HCT116 (cell line): ENCODE data around the gene SERPINI1. TPM values are rescaled to one million over a fixed set of nuclear protein-coding genes. Genes with fewer than 3 reads are reported as not detected.

Experiments used
- ATAC-seq: fragments of 200-7000 bp; cut with Tn5 transposase; 2 replicates; pipeline ENCODE4 v1.9.1; 2020; ENCODE audit warnings: mild to moderate bottlenecking, moderate library complexity
- BruUV-seq: library from RNA; stranded (reverse); fragments of 400-500 nt; replicated peaks from 2 replicates; lab custom pipeline; 2021; lab: Mats Ljungman, UMichigan
- CTCF ChIA-PET: fragments of 300-600 bp; sonication (Branson Sonifier 250); formaldehyde crosslinking; loops from one replicate; lab custom pipeline; 2021; ENCODE audit warnings: antibody characterized with exemption; lab: Charles Lee
- POLR2A ChIA-PET: fragments of 300-600, 350-600 bp; sonication (Branson Sonifier 250); formaldehyde crosslinking; loops from one replicate; lab custom pipeline; 2021; ENCODE audit warnings: antibody characterized with exemption; lab: Charles Lee
- RAD21 ChIA-PET, 2 experiments: fragments of 300-600 bp; sonication (Branson Sonifier 250); formaldehyde crosslinking; loops; one replicate each; lab custom pipeline; 2023; ENCODE audit warnings: low total read pairs in 2 of 2; ENCODE audit not compliant: uncharacterized antibody in 2 of 2, unreplicated experiment in 2 of 2, low non-redundant PET in 1 of 2; lab: Charles Lee
- DNase-seq: peaks from one replicate; pipeline ENCODE4 v3.0.0-alpha.2; 2010; ENCODE audit warnings: low read depth, low spot score
- H2AFZ ChIP-seq: fragments of 200-600 bp; shearing (Covaris generic), sonication (generic); 2 replicates; pipeline ENCODE4 v1.6.1; 2017; ENCODE audit warnings: low read depth, mixed run types, mixed read lengths, antibody characterized with exemption, low read length; ENCODE audit not compliant: poor library complexity, severe bottlenecking
- H3K27ac ChIP-seq: 2 replicates; pipeline ENCODE4 v1.5.1; 2012; ENCODE audit warnings: low read depth, low read length
- H3K27me3 ChIP-seq: fragments of 200-600 bp; sonication (generic); 2 replicates; pipeline ENCODE4 v1.6.1; 2016; ENCODE audit warnings: mixed run types, low read length, mixed read lengths; ENCODE audit not compliant: insufficient read depth
- H3K36me3 ChIP-seq, 2 experiments: fragments of 200-500 bp in 1 of 2; fragments of 200-600 bp in 1 of 2; sonication (Bioruptor generic) in 1 of 2; sonication (generic) in 1 of 2; 2 replicates each; pipeline versions ENCODE4 v1.5.1 to v1.6.1; 2014 to 2016; ENCODE audit warnings: low read length in 2 of 2, inconsistent platforms in 1 of 2, mixed read lengths in 1 of 2, mixed run types in 1 of 2; ENCODE audit not compliant: insufficient read depth in 2 of 2, control insufficient read depth in 1 of 2
- H3K4me1 ChIP-seq, 2 experiments: fragments of 200-600 bp in 1 of 2; sonication (generic) in 1 of 2; 2 replicates each; pipeline versions ENCODE4 v1.5.1 to v1.6.1; 2012 to 2017; ENCODE audit warnings: low read length in 2 of 2, inconsistent platforms in 1 of 2, mild to moderate bottlenecking in 1 of 2, mixed read lengths in 1 of 2, mixed run types in 1 of 2, moderate library complexity in 1 of 2; ENCODE audit not compliant: insufficient read depth in 2 of 2, control insufficient read depth in 1 of 2
- H3K4me2 ChIP-seq: fragments of 200-600 bp; sonication (generic); 2 replicates; pipeline ENCODE4 v1.6.1; 2017; ENCODE audit warnings: mixed run types, low read length, mixed read lengths
- H3K4me3 ChIP-seq, 2 experiments: fragments of 200-600 bp in 1 of 2; sonication (generic) in 1 of 2; replicated peaks in 1 of 2; 2 replicates each; pipeline ENCODE4 v1.5.1; 2011 to 2016; ENCODE audit warnings: low read length in 2 of 2, control low read depth in 1 of 2, low read depth in 1 of 2, mild to moderate bottlenecking in 1 of 2, mixed read lengths in 1 of 2, mixed run types in 1 of 2
- H3K79me2 ChIP-seq: fragments of 200-600 bp; sonication (generic); 2 replicates; pipeline ENCODE4 v1.6.1; 2017; ENCODE audit warnings: mild to moderate bottlenecking, mixed run types, low read length, moderate library complexity, mixed read lengths; ENCODE audit not compliant: insufficient read depth
- H3K9ac ChIP-seq: fragments of 200-600 bp; sonication (generic); 2 replicates; pipeline ENCODE4 v1.6.1; 2016; ENCODE audit warnings: low read length, mixed read lengths
- H3K9me2 ChIP-seq: fragments of 200-600 bp; sonication (generic), shearing (Covaris generic); 2 replicates; pipeline ENCODE4 v1.6.1; 2017; ENCODE audit warnings: mixed run types, mild to moderate bottlenecking, moderate library complexity; ENCODE audit not compliant: insufficient read depth
- H3K9me3 ChIP-seq, 2 experiments: fragments of 200-500 bp in 1 of 2; fragments of 200-600 bp in 1 of 2; sonication (Bioruptor generic) in 1 of 2; sonication (generic) in 1 of 2; 2 replicates each; pipeline ENCODE4 v1.6.1; 2014 to 2017; ENCODE audit warnings: low read length in 2 of 2, mixed read lengths in 2 of 2, inconsistent platforms in 1 of 2, low read depth in 1 of 2, mild to moderate bottlenecking in 1 of 2, mixed run types in 1 of 2, moderate library complexity in 1 of 2; ENCODE audit not compliant: control insufficient read depth in 1 of 2, insufficient read depth in 1 of 2
- H4K20me1 ChIP-seq: fragments of 200-600 bp; sonication (generic), shearing (Covaris generic); 2 replicates; pipeline ENCODE4 v1.6.1; 2017; ENCODE audit warnings: mixed run types, mild to moderate bottlenecking, moderate library complexity; ENCODE audit not compliant: insufficient read depth
- CBX3 ChIP-seq: IDR thresholded peaks from 2 replicates; pipeline ENCODE4 v1.6.1; 2012; ENCODE audit warnings: low read depth
- CEBPB ChIP-seq: IDR thresholded peaks from 2 replicates; pipeline ENCODE4 v1.6.1; 2012; ENCODE audit warnings: low read depth
- EGR1 ChIP-seq: IDR thresholded peaks from 2 replicates; pipeline ENCODE4 v1.6.1; 2012; ENCODE audit warnings: low read depth
- EZH2phosphoT487 ChIP-seq: fragments of 200-600 bp; IDR thresholded peaks from 2 replicates; pipeline ENCODE4 v1.6.1; 2018; ENCODE audit warnings: antibody characterized with exemption, borderline replicate concordance
- FOSL1 ChIP-seq: IDR thresholded peaks from 2 replicates; pipeline ENCODE4 v1.6.1; 2012; ENCODE audit warnings: low read depth
- JUND ChIP-seq: IDR thresholded peaks from 2 replicates; pipeline ENCODE4 v1.6.1; 2012
- POLR2AphosphoS5 ChIP-seq: IDR thresholded peaks from 2 replicates; pipeline ENCODE4 v1.6.1; 2011; ENCODE audit warnings: mild to moderate bottlenecking, low read depth, low read length, moderate library complexity
- RAD21 ChIP-seq: IDR thresholded peaks from 2 replicates; pipeline ENCODE4 v1.6.1; 2012; ENCODE audit warnings: low read depth, mild to moderate bottlenecking
- SRF ChIP-seq: IDR thresholded peaks from 2 replicates; pipeline ENCODE4 v1.6.1; 2012; ENCODE audit warnings: low read depth
- YY1 ChIP-seq: IDR thresholded peaks from 2 replicates; pipeline ENCODE4 v1.6.1; 2011; ENCODE audit warnings: low read length, low read depth, moderate library complexity, mild to moderate bottlenecking; ENCODE audit not compliant: insufficient replicate concordance; ENCODE audit errors: extremely low read depth
- ZFX ChIP-seq: fragments of 450-650 bp; IDR thresholded peaks from 2 replicates; pipeline ENCODE4 v1.6.1; 2017
- intact Hi-C: fragments of 100-400 bp; cut with micrococcal nuclease; formaldehyde crosslinking; loops from 2 replicates; pipeline ENCODE4 v1.10.0; 2022
- total RNA-seq: library from RNA; stranded (reverse); gene quantifications from one replicate; pipeline ENCODE4 v1.2.1, GENCODE V29; 2021; ENCODE audit not compliant: unreplicated experiment
- TF ChIP-seq, protein P1 (sequence below), 3 experiments: fragments of 200-600 bp in 1 of 3; sonication (generic) in 1 of 3; IDR thresholded peaks in 2 of 3; conservative IDR thresholded peaks in 1 of 3; 2 replicates each; pipeline ENCODE4 v1.5.1; 2012 to 2017; ENCODE audit warnings: low read depth in 2 of 3, low read length in 2 of 3, antibody characterized with exemption in 1 of 3, borderline replicate concordance in 1 of 3, control low read depth in 1 of 3, mild to moderate bottlenecking in 1 of 3, mixed read lengths in 1 of 3, mixed run types in 1 of 3, moderate library complexity in 1 of 3; ENCODE audit not compliant: insufficient read depth in 1 of 3
- TF ChIP-seq, protein P2 (sequence below): IDR thresholded peaks from 2 replicates; pipeline ENCODE4 v1.6.1; 2012

SERPINI1 gene
- total RNA-seq, 1 experiment from 2014 or later: 6.5 TPM

DNA sequence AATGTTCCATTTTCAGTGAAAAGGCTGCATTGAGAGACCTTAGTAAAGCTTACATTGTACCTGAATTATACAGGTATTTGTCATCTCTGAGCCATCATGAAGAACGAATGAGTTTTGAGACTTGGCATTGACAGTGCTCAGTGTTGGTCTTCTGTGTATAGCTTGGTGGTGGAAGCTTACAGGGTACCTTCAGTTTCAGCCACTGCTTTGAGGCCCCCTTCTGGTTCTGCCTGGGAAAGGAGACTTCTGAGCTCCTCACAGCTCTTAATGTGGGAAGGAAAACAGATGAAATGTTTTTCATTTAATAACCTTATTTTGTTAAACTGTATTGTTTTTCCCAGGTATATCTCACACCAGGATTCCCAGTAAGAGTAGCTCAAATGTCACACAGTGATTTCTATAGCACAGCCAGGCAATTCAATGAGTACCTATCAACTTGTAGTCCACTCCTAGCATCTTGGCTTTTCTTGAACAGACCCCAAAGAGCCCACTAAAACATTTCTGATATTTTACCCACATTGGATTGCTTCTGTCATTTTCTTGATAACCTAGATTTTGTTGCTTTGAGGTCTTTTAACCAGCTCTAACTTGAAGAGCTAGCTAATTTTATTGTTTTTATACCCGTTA is 5.6 kb downstream of the SERPINI1 start:
- no TSS peak for BruUV-seq
- no peak overlapping the region for H3K9ac ChIP-seq
- H3K79me2 ChIP-seq: no peaks in the 10 kb centered on the region
- CTCF ChIA-PET: interaction anchor here (0.9 to 1.1 kb wide), 8 partner anchors 12 to 361 kb away, joined by 3 to 7 read pairs (median 4); partner anchors contain the start of gene ZBBX
- DNase-seq: peak; percentile 38
- intact Hi-C loops: no loop called here
- RAD21 ChIA-PET: interaction anchor here in 1 of 2 experiments (0.8 kb wide), 1 partner anchor 361 kb away, joined by 3 read pairs; the partner anchor contains the start of gene ZBBX
- no peaks in the 10 kb centered on the region for H3K36me3 ChIP-seq
- no peaks in the 10 kb centered on the region for H3K27me3 ChIP-seq
- POLR2A ChIA-PET: no interaction called here
- H3K4me3 ChIP-seq: no peak overlapping the region
- no peaks in the 10 kb centered on the region for H3K9me2 ChIP-seq
- peak; percentile 99 for ATAC-seq
- H3K4me2 ChIP-seq: no peak overlapping the region
- H4K20me1 ChIP-seq: no peaks in the 10 kb centered on the region
- H3K4me1 ChIP-seq: peaks cover 0 to 7% of the 10 kb centered on the region in 2 experiments; a peak in 2 of 4 replicates
- no peaks in the 10 kb centered on the region for H3K9me3 ChIP-seq
- no peak overlapping the region for H2AFZ ChIP-seq
- TF ChIP-seq, protein P1, sequence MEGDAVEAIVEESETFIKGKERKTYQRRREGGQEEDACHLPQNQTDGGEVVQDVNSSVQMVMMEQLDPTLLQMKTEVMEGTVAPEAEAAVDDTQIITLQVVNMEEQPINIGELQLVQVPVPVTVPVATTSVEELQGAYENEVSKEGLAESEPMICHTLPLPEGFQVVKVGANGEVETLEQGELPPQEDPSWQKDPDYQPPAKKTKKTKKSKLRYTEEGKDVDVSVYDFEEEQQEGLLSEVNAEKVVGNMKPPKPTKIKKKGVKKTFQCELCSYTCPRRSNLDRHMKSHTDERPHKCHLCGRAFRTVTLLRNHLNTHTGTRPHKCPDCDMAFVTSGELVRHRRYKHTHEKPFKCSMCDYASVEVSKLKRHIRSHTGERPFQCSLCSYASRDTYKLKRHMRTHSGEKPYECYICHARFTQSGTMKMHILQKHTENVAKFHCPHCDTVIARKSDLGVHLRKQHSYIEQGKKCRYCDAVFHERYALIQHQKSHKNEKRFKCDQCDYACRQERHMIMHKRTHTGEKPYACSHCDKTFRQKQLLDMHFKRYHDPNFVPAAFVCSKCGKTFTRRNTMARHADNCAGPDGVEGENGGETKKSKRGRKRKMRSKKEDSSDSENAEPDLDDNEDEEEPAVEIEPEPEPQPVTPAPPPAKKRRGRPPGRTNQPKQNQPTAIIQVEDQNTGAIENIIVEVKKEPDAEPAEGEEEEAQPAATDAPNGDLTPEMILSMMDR (IDR thresholded peaks at IDR 0.05 in 2 of 3, conservative IDR thresholded peaks at IDR 0.05 in 1 of 3; ENCODE audit: borderline replicate concordance in 1 of 3, insufficient read depth in 1 of 3, low read depth in 2 of 3, low read length in 2 of 3): peak; percentile 39 to 61 (median 45); a peak in 5 of 6 replicates
- peak; percentile 58 for TF ChIP-seq RAD21
- peak; percentile 13 for TF ChIP-seq YY1
- TF ChIP-seq CBX3: peak; percentile 40; the same call in 1 of the 2 replicates
- no peak for TF ChIP-seq POLR2AphosphoS5
- H3K27ac ChIP-seq: no peak overlapping the region

- CTCF ChIA-PET: no interaction called here
- Histone ChIP-seq H3K9ac (no peak overlapping the region), H3K27ac (no peak overlapping the region), H3K36me3 (no peaks in the 10 kb centered on the region), H3K9me2 (no peaks in the 10 kb centered on the region), H3K79me2 (no peaks in the 10 kb centered on the region), H4K20me1 (no peaks in the 10 kb centered on the region), H3K4me3 (no peak overlapping the region), H3K4me1 (no peaks in the 10 kb centered on the region), H2AFZ (no peak overlapping the region), H3K4me2 (no peak overlapping the region), H3K27me3 (no peaks in the 10 kb centered on the region), H3K9me3 (no peaks in the 10 kb centered on the region)
- intact Hi-C loops: no loop called here
- POLR2A ChIA-PET: no interaction called here
- ATAC-seq: no peak
- no peak for DNase-seq
- RAD21 ChIA-PET: no interaction called here
- BruUV-seq: no TSS peak
- no peak for TF ChIP-seq CBX3
- TF ChIP-seq ZFX: no peak
- TF ChIP-seq POLR2AphosphoS5: no peak
- no peak for TF ChIP-seq JUND
- no peak for TF ChIP-seq CEBPB
- no peak for TF ChIP-seq SRF
- TF ChIP-seq YY1: no peak
- TF ChIP-seq FOSL1: no peak
- TF ChIP-seq EZH2phosphoT487: no peak
- TF ChIP-seq, protein P1 (IDR thresholded peaks at IDR 0.05 in 2 of 3, conservative IDR thresholded peaks at IDR 0.05 in 1 of 3; ENCODE audit: borderline replicate concordance in 1 of 3, insufficient read depth in 1 of 3, low read depth in 2 of 3, low read length in 2 of 3): no peak
- TF ChIP-seq, protein P2, sequence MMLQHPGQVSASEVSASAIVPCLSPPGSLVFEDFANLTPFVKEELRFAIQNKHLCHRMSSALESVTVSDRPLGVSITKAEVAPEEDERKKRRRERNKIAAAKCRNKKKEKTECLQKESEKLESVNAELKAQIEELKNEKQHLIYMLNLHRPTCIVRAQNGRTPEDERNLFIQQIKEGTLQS: no peak
- TF ChIP-seq EGR1: no peak
These were observed 6.8 kb downstream of the SERPINI1 start for GRCh38 chr3:167742338-167742737.
